COR-L47 (cell line): Measurements from ENCODE around the gene UBAC2.

Source experiments
- DNase-seq: peaks from one replicate; lab custom pipeline; 2025; lab: John Stamatoyannopoulos, UW

Gene UBAC2

GRCh38 chr13:99360696-99361095, 160.0 kb downstream of the UBAC2 start:
- DNase-seq = no peak

- DNase-seq = no peak
These were observed 160.5 kb downstream of the UBAC2 start for GRCh38 chr13:99361197-99361596.

GRCh38 chr13:99362362-99362761, 161.7 kb downstream of the UBAC2 start:
- no peak for DNase-seq

- no peak for DNase-seq
These were observed 162.7 kb downstream of the UBAC2 start for GRCh38 chr13:99363391-99363790.

GRCh38 chr13:99363949-99364348, 163.3 kb downstream of the UBAC2 start:
- DNase-seq = no peak

GRCh38 chr13:99366075-99366987, 165.7 kb downstream of the UBAC2 start:
- no peak for DNase-seq

- DNase-seq = no peak
These were observed 166.5 kb downstream of the UBAC2 start for GRCh38 chr13:99367106-99367616.

- DNase-seq = no peak
These were observed 167.2 kb downstream of the UBAC2 start for GRCh38 chr13:99367663-99368448.

- DNase-seq = no peak
These were observed 170.0 kb downstream of the UBAC2 start for GRCh38 chr13:99370481-99371275.

- no peak for DNase-seq
These were observed 171.3 kb downstream of the UBAC2 start for GRCh38 chr13:99371956-99372355.

- no peak for DNase-seq
These were observed 172.8 kb downstream of the UBAC2 start for GRCh38 chr13:99373436-99373835.

GRCh38 chr13:99374169-99374991, 173.7 kb downstream of the UBAC2 start:
- DNase-seq = no peak

- DNase-seq = no peak
These were observed 174.5 kb downstream of the UBAC2 start for GRCh38 chr13:99374994-99375737.

GRCh38 chr13:99375738-99376080, 175.1 kb downstream of the UBAC2 start:
- DNase-seq = no peak

GRCh38 chr13:99376132-99376531, 175.5 kb downstream of the UBAC2 start:
- DNase-seq = no peak

GRCh38 chr13:99376924-99377323, 176.3 kb downstream of the UBAC2 start:
- DNase-seq = no peak

- DNase-seq = no peak
These were observed 177.0 kb downstream of the UBAC2 start for GRCh38 chr13:99377641-99378040.

- DNase-seq = no peak
These were observed 178.5 kb downstream of the UBAC2 start for GRCh38 chr13:99378985-99379733.

GRCh38 chr13:99379856-99380801, 179.5 kb downstream of the UBAC2 start:
- DNase-seq = no peak
